Rectal smooth muscle tissue (tissue), 1 donor: ENCODE data around the gene LCOR.
"Not testable (repeated sequence)": the region's sequence is repeated elsewhere in the genome, so short reads cannot be mapped to it uniquely, and the experiment has no call there.

Source experiments
- H3K27ac ChIP-seq: one replicate; pipeline ENCODE4 v1.7.0; 2013; ENCODE audit warnings: low read depth, low read length, inconsistent platforms
- H3K27me3 ChIP-seq: one replicate; pipeline ENCODE4 v1.7.0; 2013; ENCODE audit warnings: low read length; ENCODE audit not compliant: control insufficient read depth, insufficient read depth
- H3K36me3 ChIP-seq: one replicate; pipeline ENCODE4 v1.7.0; 2013; ENCODE audit warnings: low read length; ENCODE audit not compliant: control insufficient read depth, insufficient read depth
- H3K4me1 ChIP-seq: one replicate; pipeline ENCODE4 v1.7.0; 2013; ENCODE audit warnings: low read length; ENCODE audit not compliant: control insufficient read depth, insufficient read depth
- H3K4me3 ChIP-seq: one replicate; pipeline ENCODE4 v1.7.0; 2013; ENCODE audit warnings: low read length
- H3K9ac ChIP-seq: one replicate; pipeline ENCODE4 v1.7.0; 2013; ENCODE audit warnings: low read length

Gene LCOR

DNA sequence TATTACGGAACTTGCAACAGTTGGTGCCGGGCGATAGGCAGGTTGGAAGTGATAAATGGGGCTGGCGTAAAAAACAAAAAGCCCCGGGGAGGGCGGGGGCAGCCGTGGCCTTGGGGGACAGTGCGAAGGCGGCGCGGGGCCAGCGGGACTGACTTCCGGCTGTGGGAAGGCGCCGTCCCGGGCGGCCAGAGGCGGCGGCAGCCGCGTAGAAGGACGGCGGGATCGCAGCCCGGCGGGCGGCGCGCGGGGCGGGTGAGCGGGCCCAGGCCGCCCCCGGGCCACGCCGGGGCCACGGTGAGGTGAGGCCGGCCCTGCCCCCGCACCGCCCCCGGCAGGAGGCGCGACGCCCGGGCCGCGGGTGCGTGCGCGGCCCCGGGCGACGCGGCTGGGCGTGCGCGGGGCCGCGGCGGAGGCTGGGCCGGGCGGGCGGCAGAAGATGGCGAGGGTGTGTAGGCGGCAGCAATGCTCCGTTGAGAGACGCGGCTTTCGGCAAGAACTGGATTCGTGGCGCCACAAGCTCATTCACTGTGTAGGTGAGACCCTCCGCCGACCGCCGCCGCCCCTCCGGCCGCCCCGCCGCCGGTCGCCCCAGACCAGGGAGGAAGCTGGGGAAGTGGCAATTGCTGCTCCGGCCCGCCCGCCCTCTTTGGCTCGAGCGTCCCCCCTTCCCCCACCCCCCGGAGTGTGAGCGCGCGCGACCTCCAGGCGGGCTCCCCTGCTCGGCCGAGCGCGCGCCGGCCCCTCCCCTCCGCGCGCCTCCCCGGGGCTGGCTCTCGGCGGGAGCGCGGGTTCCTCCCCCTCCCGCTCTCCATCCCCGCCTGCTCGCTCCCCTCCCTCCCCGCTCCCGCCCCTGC lies at the start of gene LCOR:
Gene LCOR, plus strand, starts transcription at position 432 of the 854 bp plus-strand sequence. CDS start 116,760 bp downstream, outside the sequence.
- Histone ChIP-seq H3K36me3 (no peaks in the 10 kb centered on the region), H3K9ac (peak within 1 kb of the TSS; percentile 62), H3K27ac (peak within 1 kb of the TSS; percentile 93), H3K4me3 (peak within 1 kb of the TSS; percentile 84), H3K27me3 (no peaks in the 10 kb centered on the region), H3K4me1 (peaks cover 4% of the 10 kb centered on the region)

DNA sequence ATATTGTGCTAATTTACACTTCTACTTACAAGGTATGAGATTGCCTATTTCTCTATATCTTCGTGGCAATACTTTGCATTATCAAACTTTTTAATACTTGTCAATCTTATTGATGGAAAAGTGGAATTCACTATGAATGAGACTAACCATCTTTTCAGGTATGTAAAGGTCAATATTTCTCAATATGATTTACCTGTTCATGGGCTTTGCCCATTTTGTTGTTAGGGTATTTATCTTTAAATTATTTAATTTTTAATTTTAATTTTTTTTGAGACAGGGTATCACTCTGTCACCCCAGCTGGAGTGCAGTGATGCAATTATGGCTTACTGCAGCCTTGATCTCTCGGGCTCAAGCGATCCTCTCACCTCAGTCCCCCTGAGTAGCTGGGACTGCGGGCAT lies 47.8 kb upstream of the LCOR start:
- Histone ChIP-seq H3K9ac (no peak overlapping the region), H3K4me1 (no peaks in the 10 kb centered on the region), H3K4me3 (no peak overlapping the region), H3K27ac (no peak overlapping the region), H3K27me3 (no peaks in the 10 kb centered on the region), H3K36me3 (no peaks in the 10 kb centered on the region)

DNA sequence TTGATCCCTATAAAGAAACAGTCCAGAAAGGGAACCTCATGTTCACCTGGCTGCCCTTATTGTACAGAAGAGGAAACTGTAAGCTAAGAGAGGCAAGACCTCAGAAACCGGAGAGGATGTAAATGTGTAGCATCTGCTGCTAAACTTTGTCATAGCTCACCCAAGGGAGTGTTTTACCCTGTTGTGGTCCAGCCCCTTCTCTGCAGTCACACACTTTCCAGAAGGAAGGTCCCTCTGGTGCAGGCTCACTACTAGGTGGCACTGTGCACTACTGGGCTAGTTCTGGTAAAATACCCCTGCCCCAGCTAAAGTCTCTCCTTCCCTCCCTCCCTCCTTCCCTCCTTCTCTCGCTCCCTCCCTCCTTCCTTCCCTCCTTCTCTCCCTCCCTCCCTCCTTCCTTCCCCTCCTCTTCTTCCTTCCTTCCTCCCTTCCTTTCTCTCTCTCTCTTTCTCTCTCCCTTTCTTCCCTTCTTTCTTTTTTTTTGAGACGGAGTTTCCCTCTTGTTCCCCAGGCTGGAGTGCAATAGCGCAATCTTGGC lies 42.5 kb upstream of the LCOR start:
- H3K4me3 ChIP-seq: no peak overlapping the region
- H3K9ac ChIP-seq: no peak overlapping the region
- H3K27ac ChIP-seq: no peak overlapping the region
- no peaks in the 10 kb centered on the region for H3K27me3 ChIP-seq
- no peaks in the 10 kb centered on the region for H3K4me1 ChIP-seq
- no peaks in the 10 kb centered on the region for H3K36me3 ChIP-seq

DNA sequence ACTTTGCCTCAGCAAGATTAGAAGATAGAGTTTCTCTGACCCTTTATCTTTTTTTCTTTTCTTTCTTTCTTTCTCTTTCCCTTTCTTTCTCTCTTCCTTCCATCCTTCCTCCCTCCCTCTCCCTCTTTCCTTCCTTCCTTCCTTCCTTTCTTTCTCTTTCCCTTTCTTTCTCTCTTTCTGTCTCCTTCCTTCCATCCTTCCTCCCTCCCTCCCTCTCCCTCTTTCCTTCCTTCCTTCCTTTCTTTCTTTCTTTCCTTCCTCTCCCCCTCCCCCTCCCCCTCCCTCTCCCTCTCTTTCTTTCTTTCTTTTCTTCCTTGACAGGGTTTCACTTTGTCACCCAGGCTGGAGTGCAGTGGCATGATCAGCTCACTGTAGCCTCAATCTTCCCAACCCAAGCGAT lies 40.2 kb upstream of the LCOR start:
- Histone ChIP-seq H3K27ac (no peak overlapping the region), H3K27me3 (no peaks in the 10 kb centered on the region), H3K4me3 (no peak overlapping the region), H3K36me3 (no peaks in the 10 kb centered on the region), H3K9ac (no peak overlapping the region), H3K4me1 (no peaks in the 10 kb centered on the region)

DNA sequence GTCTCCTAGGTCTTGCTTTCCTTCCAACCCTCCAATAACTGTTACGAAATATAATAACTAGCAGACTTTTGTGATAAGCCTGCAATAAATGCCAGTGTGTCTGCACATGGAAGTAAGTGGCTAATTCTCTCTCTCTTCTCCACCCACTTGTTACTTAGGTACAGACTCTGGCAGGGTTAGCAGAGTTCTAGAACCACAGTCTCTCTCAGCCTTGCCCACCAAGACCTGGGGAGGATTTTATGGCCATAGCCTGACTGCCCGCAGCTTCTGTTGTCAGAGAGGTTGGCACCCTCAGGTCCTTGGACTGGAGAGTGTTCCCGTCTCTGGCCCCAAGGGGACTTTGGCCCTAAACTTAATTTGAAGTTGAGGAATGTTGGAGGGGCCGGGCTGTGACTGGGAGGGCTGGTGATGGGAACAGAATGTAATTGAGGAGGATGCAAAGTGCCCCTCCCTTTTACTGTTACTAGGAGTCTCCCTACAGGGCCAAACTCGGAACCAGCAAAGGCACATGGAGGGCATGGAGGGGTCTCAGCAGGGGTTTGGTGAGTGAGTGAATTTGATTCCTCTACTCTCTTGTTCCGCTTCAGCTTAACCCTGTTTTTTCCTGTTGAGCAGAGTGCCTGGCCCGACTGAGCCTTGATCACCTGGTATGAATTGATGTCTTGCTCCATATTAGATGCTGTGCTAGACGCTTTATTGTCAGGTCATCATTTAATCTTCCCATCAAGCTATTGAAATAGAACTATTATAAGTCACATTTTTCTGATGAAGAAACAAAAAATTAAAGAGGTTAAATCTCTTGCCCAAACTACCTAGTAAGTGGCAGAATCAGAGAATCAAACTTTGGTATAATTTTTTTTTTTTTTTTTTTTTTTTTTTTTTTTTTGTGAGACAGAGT lies 37.0 kb upstream of the LCOR start:
- Histone ChIP-seq H3K27ac (no peak overlapping the region), H3K9ac (no peak overlapping the region), H3K36me3 (no peaks in the 10 kb centered on the region), H3K4me3 (no peak overlapping the region), H3K4me1 (no peaks in the 10 kb centered on the region), H3K27me3 (no peaks in the 10 kb centered on the region)

DNA sequence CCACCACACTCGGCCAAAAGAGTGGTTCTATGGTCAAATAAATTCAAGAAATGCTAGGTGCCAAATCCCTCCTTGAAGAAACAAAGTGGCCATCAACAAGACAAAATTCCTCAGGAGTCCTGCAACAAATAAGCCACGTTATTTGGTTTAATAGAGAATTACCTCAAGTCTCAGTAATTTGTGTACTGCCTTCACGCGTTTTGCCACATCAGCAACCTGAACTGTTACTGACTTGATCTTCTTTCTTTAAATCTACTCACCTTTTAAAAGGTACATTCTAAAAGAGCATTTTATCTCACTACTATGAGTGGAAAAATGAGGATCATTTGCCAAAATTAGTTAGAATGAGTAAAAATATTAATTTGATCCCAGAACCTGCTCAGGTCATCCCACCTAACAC lies 34.6 kb upstream of the LCOR start:
- H3K27ac ChIP-seq: no peak overlapping the region
- H3K9ac ChIP-seq: no peak overlapping the region
- H3K4me3 ChIP-seq: no peak overlapping the region
- no peaks in the 10 kb centered on the region for H3K27me3 ChIP-seq
- no peaks in the 10 kb centered on the region for H3K4me1 ChIP-seq
- no peaks in the 10 kb centered on the region for H3K36me3 ChIP-seq

DNA sequence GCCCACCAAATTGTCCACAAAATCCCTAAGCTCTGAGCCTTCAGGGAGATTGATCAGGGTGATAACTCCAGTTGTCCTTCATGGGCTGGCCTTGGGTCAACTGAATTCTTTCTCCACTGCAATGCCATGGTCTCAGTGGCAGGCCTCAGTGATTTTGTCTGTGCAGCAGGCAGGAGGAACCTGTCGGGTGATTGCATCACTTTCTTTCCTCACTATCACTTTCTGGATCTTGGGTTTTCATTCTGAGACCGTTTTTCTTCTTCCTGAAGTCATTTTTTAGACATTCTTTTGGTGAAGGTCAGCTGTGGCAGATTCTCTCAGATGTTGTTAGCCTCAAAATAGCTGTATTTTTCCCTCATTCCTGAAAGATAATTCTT lies 28.8 kb upstream of the LCOR start:
- Histone ChIP-seq H3K27me3 (no peaks in the 10 kb centered on the region), H3K27ac (no peak overlapping the region), H3K4me1 (no peaks in the 10 kb centered on the region)

DNA sequence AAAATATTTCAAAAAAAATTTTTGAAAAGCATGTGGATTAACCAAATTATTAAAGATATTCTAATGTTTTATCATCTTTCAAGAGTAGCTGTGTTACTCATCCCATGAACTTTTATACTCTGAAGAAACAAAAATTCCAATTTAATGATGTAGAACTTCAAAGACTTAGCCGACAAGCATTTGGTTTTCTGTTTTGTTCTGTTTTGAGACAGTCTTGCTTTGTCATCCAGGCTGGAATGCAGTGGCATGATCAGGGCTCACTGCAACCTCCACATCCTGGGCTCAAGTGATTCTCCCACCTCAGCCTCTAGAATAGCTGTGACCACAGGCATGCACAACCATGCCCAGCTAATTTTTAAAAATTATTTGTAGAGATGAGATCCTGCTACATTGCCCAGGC lies 17.8 kb upstream of the LCOR start:
- H3K4me1 ChIP-seq: no peaks in the 10 kb centered on the region
- no peak overlapping the region for H3K9ac ChIP-seq
- no peak overlapping the region for H3K27ac ChIP-seq
- H3K27me3 ChIP-seq: no peaks in the 10 kb centered on the region
- H3K4me3 ChIP-seq: no peak overlapping the region
- no peaks in the 10 kb centered on the region for H3K36me3 ChIP-seq

More for the DNA sequence above, 28.8 kb upstream of the LCOR start:
- Histone ChIP-seq H3K9ac (no peak overlapping the region), H3K36me3 (no peaks in the 10 kb centered on the region), H3K4me3 (no peak overlapping the region)

DNA sequence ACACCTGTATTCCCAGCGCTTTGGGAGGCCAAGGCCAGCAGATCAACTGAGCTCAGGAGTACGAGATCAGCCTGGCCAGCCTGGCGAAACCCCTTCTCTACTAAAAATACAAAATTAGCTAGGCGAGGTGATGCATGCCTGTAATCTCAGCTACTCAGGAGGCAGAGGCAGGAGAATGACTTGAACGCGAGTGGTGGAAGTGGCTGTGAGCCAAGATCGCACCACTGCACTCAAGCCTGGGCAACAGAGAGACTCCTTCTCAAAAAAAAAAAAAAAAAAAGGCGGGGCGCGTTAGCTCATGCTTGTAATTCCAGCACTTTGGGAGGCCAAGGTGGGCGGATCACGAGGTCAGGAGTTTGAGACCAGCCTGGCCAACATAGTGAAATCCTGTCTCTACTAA lies 13.1 kb upstream of the LCOR start:
- H3K4me1 ChIP-seq, H3K27me3 ChIP-seq: not testable (repeated sequence)

DNA sequence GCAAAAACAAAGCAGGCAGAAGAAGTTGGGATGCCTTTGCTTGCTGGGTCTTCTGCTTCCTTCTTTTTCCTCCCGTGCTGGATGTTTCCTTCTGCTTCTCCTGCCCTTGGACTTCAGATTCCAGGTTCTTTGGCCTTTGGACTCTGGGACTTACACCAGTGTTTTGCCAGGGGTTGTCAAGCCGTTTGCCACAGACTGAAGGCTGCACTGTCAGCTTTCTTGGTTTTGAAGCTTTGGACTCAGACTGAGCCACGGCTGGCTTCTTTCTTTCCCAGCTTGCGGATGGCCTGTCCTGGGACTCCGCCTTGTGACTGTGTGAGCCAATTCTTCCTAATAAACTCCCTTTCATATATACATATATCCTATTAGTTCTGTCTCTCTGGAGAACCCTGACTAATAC lies 11.3 kb upstream of the LCOR start:
- Histone ChIP-seq H3K9ac (no peak overlapping the region), H3K36me3 (no peaks in the 10 kb centered on the region), H3K27me3 (no peaks in the 10 kb centered on the region), H3K4me3 (no peak overlapping the region), H3K4me1 (no peaks in the 10 kb centered on the region), H3K27ac (no peak overlapping the region)

More for the DNA sequence above, 13.1 kb upstream of the LCOR start:
- not testable (repeated sequence) for H3K27ac ChIP-seq, H3K4me3 ChIP-seq, H3K36me3 ChIP-seq, H3K9ac ChIP-seq

DNA sequence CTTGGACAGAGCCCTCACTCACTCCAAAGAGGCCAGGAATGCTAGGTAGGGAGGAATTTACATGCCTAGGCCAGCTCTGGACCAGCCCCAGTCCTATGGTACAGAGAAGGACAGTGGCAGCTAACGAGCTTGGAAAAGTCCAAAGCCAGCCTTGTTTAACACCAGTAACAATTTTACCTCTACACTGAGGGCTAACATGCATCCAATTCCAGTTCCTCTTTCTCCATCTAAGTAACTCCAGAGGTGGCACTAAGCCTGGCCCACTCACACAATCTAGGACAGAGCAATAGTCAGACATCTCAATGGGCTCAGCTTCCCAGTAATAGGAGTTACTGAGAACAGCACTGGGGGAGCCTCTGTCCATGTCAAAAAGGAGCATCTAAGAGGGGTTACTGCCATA lies 5.7 kb upstream of the LCOR start:
- H3K4me1 ChIP-seq: no peaks in the 10 kb centered on the region
- H3K9ac ChIP-seq: no peak overlapping the region
- no peaks in the 10 kb centered on the region for H3K36me3 ChIP-seq
- H3K27me3 ChIP-seq: no peaks in the 10 kb centered on the region
- H3K4me3 ChIP-seq: no peak overlapping the region
- no peak overlapping the region for H3K27ac ChIP-seq

DNA sequence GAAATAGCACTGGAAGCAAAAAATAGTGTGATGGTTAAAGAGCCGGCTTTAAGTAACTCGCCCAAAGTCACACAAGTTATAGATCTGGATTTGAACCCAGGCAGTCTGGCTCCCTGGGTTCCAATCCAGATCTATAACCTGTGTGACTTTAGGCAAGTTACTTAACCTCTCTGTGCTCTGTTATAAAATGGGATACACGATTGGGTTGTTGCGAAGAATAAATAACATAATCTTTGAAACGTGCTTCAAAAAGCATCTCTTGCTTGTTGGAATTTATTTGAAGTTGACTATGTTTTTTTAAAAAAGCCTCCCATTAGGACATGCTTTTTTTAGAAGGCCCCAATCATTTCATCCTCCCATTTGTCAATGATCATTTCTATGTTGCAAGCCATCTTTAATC lies 3.5 kb upstream of the LCOR start:
- H3K4me3 ChIP-seq: no peak overlapping the region
- H3K36me3 ChIP-seq: no peaks in the 10 kb centered on the region
- no peak overlapping the region for H3K27ac ChIP-seq
- no peak overlapping the region for H3K9ac ChIP-seq
- no peaks in the 10 kb centered on the region for H3K27me3 ChIP-seq
- no peaks in the 10 kb centered on the region for H3K4me1 ChIP-seq
